Neutrophil (primary cell): ENCODE measurements around the gene ZC3H4.
A peak's percentile ranks its signal among the peaks of the same experiment; 100 is the strongest.

ENCODE experiments used
- H3K27ac ChIP-seq: fragments of 200-600 bp; sonication (generic); 2 replicates; pipeline ENCODE4 v1.5.1; 2016; ENCODE audit warnings: mild to moderate bottlenecking, moderate library complexity
- H3K27me3 ChIP-seq: fragments of 200-600 bp; sonication (generic); 2 replicates; pipeline ENCODE4 v1.6.0; 2016; ENCODE audit warnings: mild to moderate bottlenecking
- H3K36me3 ChIP-seq: fragments of 200-600 bp; sonication (generic); 2 replicates; pipeline ENCODE4 v1.5.1; 2017
- H3K4me1 ChIP-seq, 2 experiments: fragments of 200-600 bp in 1 of 2; sonication (generic) in 1 of 2; 1 replicate in 1 of 2; 2 replicates in 1 of 2; pipeline versions ENCODE4 v1.5.1 to v1.6.1; 2013 to 2016; ENCODE audit warnings: low read depth in 1 of 2, low read length in 1 of 2, mild to moderate bottlenecking in 1 of 2, moderate library complexity in 1 of 2; ENCODE audit not compliant: control insufficient read depth in 1 of 2, insufficient read depth in 1 of 2
- H3K4me3 ChIP-seq, 2 experiments: fragments of 200-600 bp in 1 of 2; sonication (generic) in 1 of 2; 1 replicate in 1 of 2; 2 replicates in 1 of 2; pipeline ENCODE4 v1.5.1; 2013 to 2016; ENCODE audit warnings: low read depth in 1 of 2, low read length in 1 of 2, mild to moderate bottlenecking in 1 of 2, moderate library complexity in 1 of 2
- H3K9me3 ChIP-seq: fragments of 200-600 bp; sonication (generic); 2 replicates; pipeline ENCODE4 v1.5.1; 2016
- TF ChIP-seq, protein P1 (sequence below): fragments of 200-600 bp; sonication (generic); IDR thresholded peaks from 2 replicates; pipeline ENCODE4 v1.5.1; 2016; ENCODE audit warnings: antibody characterized with exemption

ZC3H4 gene

DNA sequence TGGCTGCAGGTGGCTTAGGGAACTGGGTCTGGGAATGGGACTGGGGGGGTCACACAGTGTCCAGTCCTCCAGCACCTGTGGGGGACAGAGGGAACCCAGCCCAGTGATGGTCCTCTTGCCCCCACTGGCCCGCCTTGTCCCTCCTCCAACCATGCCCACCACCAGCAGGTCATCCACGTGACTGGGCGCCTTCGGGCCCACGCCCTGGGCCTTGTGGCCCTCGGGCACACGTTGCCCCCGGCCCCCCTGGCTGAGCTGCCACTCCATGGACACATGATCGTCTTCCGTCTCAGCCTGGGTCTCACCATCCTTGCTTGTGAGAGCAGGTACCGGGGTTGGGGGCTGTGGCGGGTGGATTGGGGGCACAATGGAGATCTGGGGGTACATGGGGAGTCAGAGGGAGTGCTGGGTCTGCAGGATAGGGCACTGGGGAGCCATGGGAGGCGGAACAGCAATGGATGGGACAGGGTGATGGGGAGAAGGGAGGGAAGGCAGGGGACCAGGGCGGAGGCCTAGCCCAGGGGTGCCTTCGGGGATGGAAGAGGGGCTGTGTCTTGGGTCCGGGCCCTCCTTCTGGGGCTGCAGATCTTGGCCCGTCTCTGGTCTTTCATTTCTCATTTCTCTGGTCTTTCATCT, 74.2 kb downstream of the ZC3H4 start:
- H3K4me1 ChIP-seq: peaks cover 14 to 19% of the 10 kb centered on the region in 2 experiments
- H3K27me3 ChIP-seq: peaks cover 15% of the 10 kb centered on the region
- peaks cover 16% of the 10 kb centered on the region for H3K36me3 ChIP-seq
- H3K4me3 ChIP-seq: no peak overlapping the region
- H3K9me3 ChIP-seq: no peaks in the 10 kb centered on the region
- no peak overlapping the region for H3K27ac ChIP-seq
- TF ChIP-seq, protein P1, sequence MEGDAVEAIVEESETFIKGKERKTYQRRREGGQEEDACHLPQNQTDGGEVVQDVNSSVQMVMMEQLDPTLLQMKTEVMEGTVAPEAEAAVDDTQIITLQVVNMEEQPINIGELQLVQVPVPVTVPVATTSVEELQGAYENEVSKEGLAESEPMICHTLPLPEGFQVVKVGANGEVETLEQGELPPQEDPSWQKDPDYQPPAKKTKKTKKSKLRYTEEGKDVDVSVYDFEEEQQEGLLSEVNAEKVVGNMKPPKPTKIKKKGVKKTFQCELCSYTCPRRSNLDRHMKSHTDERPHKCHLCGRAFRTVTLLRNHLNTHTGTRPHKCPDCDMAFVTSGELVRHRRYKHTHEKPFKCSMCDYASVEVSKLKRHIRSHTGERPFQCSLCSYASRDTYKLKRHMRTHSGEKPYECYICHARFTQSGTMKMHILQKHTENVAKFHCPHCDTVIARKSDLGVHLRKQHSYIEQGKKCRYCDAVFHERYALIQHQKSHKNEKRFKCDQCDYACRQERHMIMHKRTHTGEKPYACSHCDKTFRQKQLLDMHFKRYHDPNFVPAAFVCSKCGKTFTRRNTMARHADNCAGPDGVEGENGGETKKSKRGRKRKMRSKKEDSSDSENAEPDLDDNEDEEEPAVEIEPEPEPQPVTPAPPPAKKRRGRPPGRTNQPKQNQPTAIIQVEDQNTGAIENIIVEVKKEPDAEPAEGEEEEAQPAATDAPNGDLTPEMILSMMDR: no peak

DNA sequence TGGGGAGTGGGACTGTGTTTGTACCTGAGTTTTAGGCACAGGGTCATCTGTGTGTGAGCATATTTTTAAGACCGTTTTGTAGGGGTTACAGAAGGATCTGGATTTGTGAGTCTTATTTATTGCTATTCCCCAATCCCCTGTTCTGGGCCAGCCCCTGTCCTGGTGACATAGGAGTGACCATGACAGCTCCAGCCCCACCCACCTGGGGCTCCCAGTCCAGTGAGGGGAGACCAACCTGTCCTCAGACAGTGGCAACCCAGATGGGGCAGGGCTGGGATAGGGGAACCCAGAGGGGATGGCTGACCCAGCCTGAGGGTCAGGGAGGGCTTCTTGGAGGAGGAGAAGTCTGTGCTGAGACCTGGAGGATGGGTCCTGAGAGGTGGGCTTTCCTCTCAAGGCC, 75.8 kb downstream of the ZC3H4 start:
- H3K36me3 ChIP-seq: peaks cover 6% of the 10 kb centered on the region
- peaks cover 27% of the 10 kb centered on the region for H3K27me3 ChIP-seq
- TF ChIP-seq, protein P1: no peak
- H3K4me1 ChIP-seq: peaks cover 14 to 19% of the 10 kb centered on the region in 2 experiments
- H3K27ac ChIP-seq: no peak overlapping the region
- no peak overlapping the region for H3K4me3 ChIP-seq
- H3K9me3 ChIP-seq: no peaks in the 10 kb centered on the region

DNA sequence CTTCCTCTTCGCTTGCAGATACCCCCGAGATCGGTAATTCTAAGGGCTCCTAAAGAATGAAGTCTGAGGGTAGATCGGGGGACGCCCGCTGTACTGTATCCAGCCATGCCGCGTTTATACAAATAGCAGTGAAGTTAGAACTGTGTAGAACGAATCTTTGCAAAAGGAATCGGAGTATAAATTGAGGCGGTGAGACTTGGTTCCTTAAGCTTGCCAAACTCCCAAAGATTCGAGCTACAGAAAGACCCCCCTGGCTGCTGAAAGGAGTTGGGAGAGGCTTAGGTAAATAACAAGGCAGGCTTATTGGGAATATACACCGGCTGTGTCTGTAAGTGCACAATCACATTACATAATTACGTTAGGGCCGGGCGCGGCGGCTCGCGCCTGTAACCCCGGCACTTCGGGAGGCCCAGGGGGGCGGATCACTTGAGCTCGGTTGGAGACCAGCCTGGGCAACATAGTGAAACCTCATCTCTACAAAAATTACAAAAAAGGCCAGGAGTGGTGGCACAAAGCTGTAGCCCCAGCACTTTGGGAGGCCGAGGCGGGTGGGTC, 77.4 kb downstream of the ZC3H4 start:
- TF ChIP-seq, protein P1: no peak
- H3K27ac ChIP-seq: peak overlapping the region; percentile 62
- peaks cover 14 to 19% of the 10 kb centered on the region in 2 experiments for H3K4me1 ChIP-seq
- H3K27me3 ChIP-seq: peaks cover 43% of the 10 kb centered on the region
- no peaks in the 10 kb centered on the region for H3K36me3 ChIP-seq
- H3K4me3 ChIP-seq: peak overlapping the region; percentile 60 to 65
- no peaks in the 10 kb centered on the region for H3K9me3 ChIP-seq

DNA sequence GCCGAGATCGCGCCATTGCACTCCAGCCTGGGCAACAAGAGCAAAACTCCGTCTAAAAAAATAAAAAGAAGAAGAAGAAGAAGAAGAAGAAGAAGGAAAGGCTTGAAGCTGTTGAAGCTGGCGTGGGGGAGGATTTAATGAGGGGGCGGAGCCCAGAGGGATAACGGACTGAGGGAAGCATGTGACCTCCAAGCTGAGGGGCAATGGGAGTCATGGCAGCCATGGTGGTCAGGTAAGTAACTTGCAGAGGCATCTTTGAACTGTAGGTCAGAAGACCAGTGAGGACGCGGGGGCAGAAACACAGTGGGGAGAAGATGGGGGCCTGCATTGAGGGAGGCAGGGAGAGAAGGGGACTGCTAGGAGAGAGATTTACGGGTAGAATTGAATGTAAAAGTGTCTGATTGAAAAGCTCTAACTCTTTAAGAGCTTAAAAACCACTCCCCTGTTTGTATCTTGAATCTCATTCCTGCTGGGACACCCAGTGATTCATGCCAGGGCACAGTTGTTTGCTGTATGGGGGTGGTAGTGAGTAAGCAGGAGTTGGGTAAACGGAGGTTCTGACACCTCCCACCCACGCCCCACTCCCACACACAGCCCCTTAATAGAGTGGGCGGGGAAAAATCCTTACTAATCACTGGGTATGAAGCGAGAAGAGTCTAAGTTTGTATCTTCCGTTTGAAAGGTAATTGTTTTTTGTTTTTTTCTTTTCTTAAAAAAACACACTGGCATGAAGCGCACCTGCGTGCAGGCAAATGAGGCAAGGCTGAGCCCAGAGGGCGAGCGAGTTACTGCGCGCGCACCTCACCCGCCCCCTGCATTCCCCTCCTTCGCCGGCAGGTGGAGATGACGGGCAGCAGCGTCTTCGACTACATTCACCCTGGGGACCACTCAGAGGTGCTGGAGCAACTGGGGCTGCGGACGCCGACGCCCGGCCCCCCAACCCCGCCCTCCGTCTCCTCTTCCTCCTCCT, 78.2 kb downstream of the ZC3H4 start:
- H3K9me3 ChIP-seq: no peaks in the 10 kb centered on the region
- H3K4me3 ChIP-seq: peak overlapping the region; percentile 60 to 65
- no peaks in the 10 kb centered on the region for H3K36me3 ChIP-seq
- TF ChIP-seq, protein P1: peak; percentile 99
- H3K27me3 ChIP-seq: peaks cover 51% of the 10 kb centered on the region
- H3K27ac ChIP-seq: peak overlapping the region; percentile 62
- peaks cover 14 to 19% of the 10 kb centered on the region in 2 experiments for H3K4me1 ChIP-seq

DNA sequence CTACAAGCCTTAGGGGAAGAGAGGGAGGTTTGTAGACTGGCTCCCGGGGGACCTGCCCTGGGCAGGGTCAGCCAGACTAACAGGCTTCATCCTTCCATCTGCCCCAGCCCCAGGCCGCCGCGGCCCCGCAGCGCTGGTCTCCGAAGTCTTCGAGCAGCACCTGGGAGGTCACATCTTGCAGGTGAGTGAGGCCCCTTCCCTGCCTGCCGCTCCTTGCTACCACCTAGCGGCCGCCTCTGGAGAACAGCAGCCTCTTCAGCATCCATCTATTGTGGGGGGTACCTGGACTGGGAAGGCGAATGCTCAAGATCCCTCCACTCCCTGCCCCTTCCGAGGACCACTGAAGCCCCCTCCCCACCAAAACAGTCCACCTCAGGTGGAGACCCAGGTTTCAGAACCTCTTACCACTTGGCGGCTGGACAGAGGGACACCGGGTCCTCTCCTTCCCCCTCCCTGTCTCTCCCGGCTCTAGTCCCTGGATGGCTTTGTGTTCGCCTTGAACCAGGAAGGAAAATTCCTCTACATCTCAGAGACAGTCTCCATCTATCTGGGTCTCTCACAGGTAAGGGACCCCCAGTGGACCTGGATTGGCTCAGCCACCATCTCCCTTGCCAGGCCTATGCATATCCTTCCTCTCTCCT, 81.3 kb downstream of the ZC3H4 start:
- TF ChIP-seq, protein P1: peak; percentile 40
- Histone ChIP-seq H3K27ac (no peak overlapping the region), H3K9me3 (no peaks in the 10 kb centered on the region), H3K4me1 (peaks cover 14 to 19% of the 10 kb centered on the region in 2 experiments), H3K4me3 (no peak overlapping the region), H3K36me3 (no peaks in the 10 kb centered on the region), H3K27me3 (peaks cover 82% of the 10 kb centered on the region)
